Measurements from ENCODE around the gene TRABD2A. TPM values are rescaled to one million over a fixed set of nuclear protein-coding genes. Genes with fewer than 3 reads are reported as not detected.

The TRABD2A gene
- total RNA-seq, 1 experiment from 2014 or later, result 4.6 TPM

DNA sequence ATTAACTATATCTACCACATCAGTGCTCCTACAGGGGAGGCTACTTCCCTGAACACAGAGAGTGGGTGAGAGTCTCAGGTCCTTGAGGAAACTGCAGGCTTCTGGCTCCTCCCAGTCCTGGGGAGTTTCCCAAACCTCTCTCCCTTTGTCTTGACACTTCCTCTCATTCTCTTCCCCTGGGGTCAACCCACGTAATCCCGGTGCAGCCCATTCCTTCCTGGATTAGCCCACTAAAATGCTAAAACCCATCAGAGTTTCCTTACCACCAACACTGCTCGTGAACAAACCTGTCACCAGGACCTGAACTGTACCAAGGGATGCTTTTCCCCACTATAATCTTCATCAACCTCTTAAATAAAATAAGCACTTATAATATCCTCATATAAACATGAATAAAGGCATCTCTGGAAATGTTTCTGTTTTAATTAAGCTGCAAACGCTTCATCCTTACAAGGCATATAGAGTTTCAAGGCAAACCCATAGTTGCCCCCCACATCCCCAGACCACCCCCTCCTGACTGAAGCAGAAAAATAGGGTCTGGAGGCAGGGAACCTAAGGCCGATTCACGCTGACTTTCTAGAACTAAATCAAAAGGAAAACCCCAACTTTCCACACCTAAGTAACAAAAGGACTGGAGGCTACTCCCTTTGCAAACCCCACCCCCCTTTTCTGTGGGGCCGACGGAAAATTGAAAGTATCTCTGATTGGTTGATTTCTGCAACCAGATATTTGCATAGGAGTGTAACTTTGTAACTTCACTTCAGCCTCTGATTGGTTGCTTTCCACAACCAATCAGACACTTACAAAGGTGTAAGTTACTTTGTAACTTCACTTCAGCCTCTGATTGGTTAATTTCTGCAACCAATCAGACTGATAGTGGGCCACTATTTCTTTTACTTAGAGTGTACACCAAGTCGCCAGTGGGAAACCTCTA is 43.6 kb upstream of the TRABD2A start:
- peak overlapping the region; percentile 100; the same call in 1 of the 2 replicates for H3K4me2 ChIP-seq (ENCODE audit: low read length)
- ChIA-PET RAD21 (ENCODE audit: low non-redundant PET in 1 of 2, low total read pairs in 2 of 2, uncharacterized antibody in 2 of 2, unreplicated experiment in 2 of 2) (interaction anchor here in 1 of 2 experiments (1.7 kb wide), 1 partner anchor 142 kb away, joined by 4 read pairs; no protein-coding TSS in a partner anchor), CTCF (interaction anchor here (0.8 to 2.2 kb wide), 19 partner anchors 11 to 610 kb away, joined by 3 to 39 read pairs (median 8); partner anchors contain the start of gene TMSB10), POLR2A (interaction anchor here (1.1 to 9.0 kb wide), 7 partner anchors 8 to 51 kb away, joined by 3 to 163 read pairs (median 4); partner anchors contain the start of genes KCMF1 and TMSB10)
- H3K4me3 ChIP-seq (replicated peaks in 1 of 2; ENCODE audit: low read depth in 1 of 2, low read length in 2 of 2), result no peak overlapping the region
- no peak for DNase-seq (ENCODE audit: low read depth, low spot score)
- no peaks in the 10 kb centered on the region for H3K36me3 ChIP-seq (ENCODE audit: control insufficient read depth in 1 of 2, insufficient read depth in 2 of 2, low read length in 2 of 2)
- peaks cover 17 to 56% of the 10 kb centered on the region in 2 experiments for H3K4me1 ChIP-seq (ENCODE audit: control insufficient read depth in 1 of 2, insufficient read depth in 2 of 2, low read length in 2 of 2)
- peak overlapping the region; percentile 73; the same call in 1 of the 2 replicates for H3K27ac ChIP-seq (ENCODE audit: low read depth, low read length)
- H3K9ac ChIP-seq (ENCODE audit: low read length), result no peak overlapping the region
- no TSS peak for BruUV-seq (replicated peaks)
- H3K9me2 ChIP-seq (ENCODE audit: insufficient read depth), result no peaks in the 10 kb centered on the region
- no peak for ATAC-seq
- no peaks in the 10 kb centered on the region for H3K27me3 ChIP-seq (ENCODE audit: insufficient read depth, low read length)
- H2AFZ ChIP-seq (ENCODE audit: low read depth, low read length, poor library complexity, severe bottlenecking), result peak overlapping the region; percentile 13
- H4K20me1 ChIP-seq (ENCODE audit: insufficient read depth), result no peaks in the 10 kb centered on the region
- no peaks in the 10 kb centered on the region for H3K9me3 ChIP-seq (ENCODE audit: control insufficient read depth in 1 of 2, insufficient read depth in 1 of 2, low read depth in 1 of 2, low read length in 2 of 2)
- TF ChIP-seq SRF (IDR thresholded peaks at IDR 0.05; ENCODE audit: low read depth) (no peak), ELF1 (IDR thresholded peaks at IDR 0.05; ENCODE audit: borderline replicate concordance, low read depth) (no peak), RAD21 (IDR thresholded peaks at IDR 0.05; ENCODE audit: low read depth) (no peak), SIN3A (IDR thresholded peaks at IDR 0.05; ENCODE audit: low read depth) (no peak), CEBPB (IDR thresholded peaks at IDR 0.05; ENCODE audit: low read depth) (no peak), TCF7L2 (IDR thresholded peaks at IDR 0.05; ENCODE audit: borderline replicate concordance, extremely low read depth, insufficient read depth, insufficient read length) (no peak), EZH2phosphoT487 (IDR thresholded peaks at IDR 0.05; ENCODE audit: borderline replicate concordance) (no peak), FOSL1 (IDR thresholded peaks at IDR 0.05; ENCODE audit: low read depth) (no peak)
- TF ChIP-seq, protein P1, sequence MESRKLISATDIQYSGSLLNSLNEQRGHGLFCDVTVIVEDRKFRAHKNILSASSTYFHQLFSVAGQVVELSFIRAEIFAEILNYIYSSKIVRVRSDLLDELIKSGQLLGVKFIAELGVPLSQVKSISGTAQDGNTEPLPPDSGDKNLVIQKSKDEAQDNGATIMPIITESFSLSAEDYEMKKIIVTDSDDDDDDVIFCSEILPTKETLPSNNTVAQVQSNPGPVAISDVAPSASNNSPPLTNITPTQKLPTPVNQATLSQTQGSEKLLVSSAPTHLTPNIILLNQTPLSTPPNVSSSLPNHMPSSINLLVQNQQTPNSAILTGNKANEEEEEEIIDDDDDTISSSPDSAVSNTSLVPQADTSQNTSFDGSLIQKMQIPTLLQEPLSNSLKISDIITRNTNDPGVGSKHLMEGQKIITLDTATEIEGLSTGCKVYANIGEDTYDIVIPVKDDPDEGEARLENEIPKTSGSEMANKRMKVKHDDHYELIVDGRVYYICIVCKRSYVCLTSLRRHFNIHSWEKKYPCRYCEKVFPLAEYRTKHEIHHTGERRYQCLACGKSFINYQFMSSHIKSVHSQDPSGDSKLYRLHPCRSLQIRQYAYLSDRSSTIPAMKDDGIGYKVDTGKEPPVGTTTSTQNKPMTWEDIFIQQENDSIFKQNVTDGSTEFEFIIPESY (IDR thresholded peaks at IDR 0.05; ENCODE audit: extremely low read depth, insufficient replicate concordance, low read length), result no peak
- TF ChIP-seq, protein P2, sequence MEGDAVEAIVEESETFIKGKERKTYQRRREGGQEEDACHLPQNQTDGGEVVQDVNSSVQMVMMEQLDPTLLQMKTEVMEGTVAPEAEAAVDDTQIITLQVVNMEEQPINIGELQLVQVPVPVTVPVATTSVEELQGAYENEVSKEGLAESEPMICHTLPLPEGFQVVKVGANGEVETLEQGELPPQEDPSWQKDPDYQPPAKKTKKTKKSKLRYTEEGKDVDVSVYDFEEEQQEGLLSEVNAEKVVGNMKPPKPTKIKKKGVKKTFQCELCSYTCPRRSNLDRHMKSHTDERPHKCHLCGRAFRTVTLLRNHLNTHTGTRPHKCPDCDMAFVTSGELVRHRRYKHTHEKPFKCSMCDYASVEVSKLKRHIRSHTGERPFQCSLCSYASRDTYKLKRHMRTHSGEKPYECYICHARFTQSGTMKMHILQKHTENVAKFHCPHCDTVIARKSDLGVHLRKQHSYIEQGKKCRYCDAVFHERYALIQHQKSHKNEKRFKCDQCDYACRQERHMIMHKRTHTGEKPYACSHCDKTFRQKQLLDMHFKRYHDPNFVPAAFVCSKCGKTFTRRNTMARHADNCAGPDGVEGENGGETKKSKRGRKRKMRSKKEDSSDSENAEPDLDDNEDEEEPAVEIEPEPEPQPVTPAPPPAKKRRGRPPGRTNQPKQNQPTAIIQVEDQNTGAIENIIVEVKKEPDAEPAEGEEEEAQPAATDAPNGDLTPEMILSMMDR (IDR thresholded peaks at IDR 0.05 in 2 of 3, conservative IDR thresholded peaks at IDR 0.05 in 1 of 3; ENCODE audit: borderline replicate concordance in 1 of 3, insufficient read depth in 1 of 3, low read depth in 2 of 3, low read length in 2 of 3), result no peak
- TF ChIP-seq, protein P3, sequence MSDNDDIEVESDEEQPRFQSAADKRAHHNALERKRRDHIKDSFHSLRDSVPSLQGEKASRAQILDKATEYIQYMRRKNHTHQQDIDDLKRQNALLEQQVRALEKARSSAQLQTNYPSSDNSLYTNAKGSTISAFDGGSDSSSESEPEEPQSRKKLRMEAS (IDR thresholded peaks at IDR 0.05), result no peak
- intact Hi-C loops (cut with micrococcal nuclease), result loop anchor here (1.0 to 5.0 kb wide), 2 partner anchors 42 to 292 kb away; no protein-coding TSS in a partner anchor
- H3K79me2 ChIP-seq (ENCODE audit: insufficient read depth, low read length), result no peaks in the 10 kb centered on the region
